Esophagus mucosa (tissue), 1 donor: ENCODE data around the gene MIS18BP1. TPM values are rescaled to one million over a fixed set of nuclear protein-coding genes. Genes with fewer than 3 reads are reported as not detected.
"Not testable (repeated sequence)": the region's sequence is repeated elsewhere in the genome, so short reads cannot be mapped to it uniquely, and the experiment has no call there.

ENCODE experiments used
- ATAC-seq: fragments of 200-7000 bp; cut with Tn5 transposase; one replicate; pipeline ENCODE4 v1.9.1; 2020
- total RNA-seq: library from RNA; stranded (reverse); gene quantifications from one replicate; pipeline ENCODE4 v1.2.4, GENCODE V29; 2023
- donor health status: DM: yes; HTN: yes; CAD: no.

The MIS18BP1 gene
- total RNA-seq: 18.6 TPM

- peak; percentile 94 for ATAC-seq
Measured at GRCh38 chr14:45253070-45253753, at the start of gene MIS18BP1. Gene MIS18BP1 (minus strand): TSS chr14:45253202. CDS start chr14:45247286, 5,916 bp downstream.

DNA sequence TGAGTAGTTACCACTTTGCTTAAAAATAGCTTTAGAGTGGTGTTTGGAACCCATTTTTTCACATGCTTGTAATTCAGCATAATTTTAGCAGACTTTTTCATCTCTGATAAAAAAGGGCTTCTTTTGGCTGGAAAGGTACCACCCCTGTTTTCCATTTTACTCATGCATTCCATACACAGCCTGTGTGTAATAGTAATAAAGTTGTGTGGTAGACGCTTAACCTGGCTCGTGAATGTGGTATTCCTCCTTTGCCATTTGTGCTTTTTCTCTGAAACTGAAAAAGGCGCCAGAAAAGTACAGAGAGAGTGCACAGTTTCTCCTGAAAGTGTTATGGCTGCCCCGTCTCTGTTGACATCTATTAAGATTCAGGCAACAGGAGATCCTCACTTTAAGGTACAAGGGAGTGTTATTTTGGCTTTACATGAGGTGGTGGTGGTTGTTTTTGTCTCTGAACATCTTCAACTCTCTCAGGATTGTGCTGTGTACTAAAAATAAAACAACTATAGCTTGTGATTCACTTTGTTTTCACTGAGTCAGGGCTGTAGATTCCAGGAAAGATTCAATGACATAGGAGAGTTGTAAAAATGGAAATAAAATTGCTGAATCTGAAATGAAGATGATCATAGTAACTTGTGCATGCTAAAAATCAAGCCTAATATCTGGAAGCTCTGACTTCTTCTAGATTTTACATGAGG is 45.6 kb upstream of the MIS18BP1 start:
- ATAC-seq: no peak

- ATAC-seq: not testable (repeated sequence)
Measured at GRCh38 chr14:45294796-45295195, 41.8 kb upstream of the MIS18BP1 start.

- ATAC-seq: no peak
Measured at GRCh38 chr14:45290547-45290946, 37.5 kb upstream of the MIS18BP1 start.

- no peak for ATAC-seq
Measured at GRCh38 chr14:45287610-45288009, 34.6 kb upstream of the MIS18BP1 start.

- no peak for ATAC-seq
Measured at GRCh38 chr14:45284802-45285201, 31.8 kb upstream of the MIS18BP1 start.

GRCh38 chr14:45281731-45282400 is 28.9 kb upstream of the MIS18BP1 start:
- not testable (repeated sequence) for ATAC-seq

DNA sequence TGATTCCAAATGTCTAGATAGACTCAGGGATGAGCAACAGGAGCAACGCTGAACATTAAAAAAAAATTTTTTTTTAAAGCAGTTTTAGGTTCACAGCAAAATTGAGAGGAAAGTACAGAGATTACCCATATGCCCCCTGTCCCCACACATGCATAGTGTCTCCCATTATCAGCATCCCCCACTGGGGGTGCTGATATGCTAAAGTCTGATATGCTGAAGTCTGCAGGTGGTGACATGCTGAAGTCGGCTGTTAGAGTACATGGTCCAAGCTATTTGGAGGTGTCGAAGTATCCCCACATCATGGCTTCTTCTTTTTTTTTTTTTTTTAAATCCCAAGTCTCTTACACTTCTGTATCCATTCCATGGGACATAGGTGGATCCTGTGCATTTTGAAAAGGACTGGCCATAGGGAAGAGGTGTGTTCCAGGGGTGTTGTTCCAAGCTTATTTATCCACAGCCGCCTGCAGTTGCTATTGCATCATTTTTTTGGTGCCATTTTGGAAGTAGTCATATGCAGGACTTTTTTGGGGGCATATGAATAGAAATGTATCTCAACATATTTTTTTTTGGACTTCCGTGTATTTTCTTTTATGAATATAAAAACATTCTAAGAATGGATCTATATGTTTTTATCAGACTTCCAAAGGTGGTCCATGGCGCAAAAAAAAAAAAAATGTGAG is 19.0 kb upstream of the MIS18BP1 start:
- ATAC-seq: no peak

GRCh38 chr14:45270031-45270430 is 17.0 kb upstream of the MIS18BP1 start:
- no peak for ATAC-seq

GRCh38 chr14:45267071-45267470 is 14.1 kb upstream of the MIS18BP1 start:
- ATAC-seq: no peak

DNA sequence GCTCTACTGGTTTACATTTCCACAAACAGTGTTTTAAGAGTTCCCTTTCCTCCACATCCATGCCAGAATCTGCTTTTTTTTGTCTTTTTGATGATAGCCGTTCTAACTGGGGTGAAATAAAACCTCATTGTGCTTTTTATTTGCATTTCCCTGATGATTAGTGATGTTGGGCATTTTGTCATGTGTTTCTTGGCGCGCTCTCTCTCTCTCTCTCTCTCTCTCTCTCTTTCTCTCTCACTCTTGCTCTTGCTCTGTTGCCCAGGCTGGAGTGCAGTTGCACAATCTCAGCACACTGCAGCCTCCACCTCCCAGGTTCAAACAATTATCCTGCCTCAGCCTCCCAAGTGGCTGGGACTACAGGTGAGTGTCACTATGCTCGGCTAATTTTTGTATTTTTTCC is 9.6 kb upstream of the MIS18BP1 start:
- no peak for ATAC-seq

GRCh38 chr14:45261209-45261608 is 8.2 kb upstream of the MIS18BP1 start:
- no peak for ATAC-seq

DNA sequence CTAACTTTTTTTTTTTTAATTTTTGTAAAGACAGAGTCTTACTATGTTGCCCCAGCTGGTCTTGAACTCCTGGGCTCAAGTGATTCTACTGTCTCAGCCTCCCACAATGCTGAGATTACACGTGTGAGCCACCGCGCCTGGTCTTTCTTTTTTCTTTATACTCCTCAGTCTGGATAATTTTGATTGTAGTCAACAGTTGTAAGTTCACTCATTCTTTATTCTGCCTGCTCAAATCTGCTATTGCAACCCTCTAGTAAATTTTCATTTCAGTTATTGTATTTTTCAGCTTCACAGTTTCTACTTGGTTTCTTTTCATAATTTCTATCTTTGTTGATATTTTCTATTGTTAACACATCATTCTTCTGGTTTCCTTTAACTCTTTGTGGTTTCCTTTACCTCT is 5.8 kb upstream of the MIS18BP1 start:
- ATAC-seq: no peak

DNA sequence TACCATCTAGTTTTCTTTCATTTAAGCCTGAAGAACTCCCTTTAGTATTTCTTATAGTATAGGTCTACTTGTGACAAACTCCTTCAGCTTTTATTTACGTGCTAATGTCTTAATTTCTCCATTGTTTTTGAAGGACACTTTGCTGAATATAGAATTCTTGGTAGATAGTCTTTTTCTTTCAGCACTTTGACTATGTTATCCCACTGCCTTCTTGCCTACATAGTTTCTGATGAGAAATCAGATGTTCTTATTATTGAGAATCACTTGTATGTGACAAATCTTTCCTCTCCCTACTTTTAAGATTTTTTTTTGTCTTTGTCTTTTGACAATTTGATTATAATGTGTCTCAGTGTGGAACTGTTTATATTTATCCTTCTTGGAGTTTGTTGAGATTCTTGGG is 5.1 kb upstream of the MIS18BP1 start:
- no peak for ATAC-seq

DNA sequence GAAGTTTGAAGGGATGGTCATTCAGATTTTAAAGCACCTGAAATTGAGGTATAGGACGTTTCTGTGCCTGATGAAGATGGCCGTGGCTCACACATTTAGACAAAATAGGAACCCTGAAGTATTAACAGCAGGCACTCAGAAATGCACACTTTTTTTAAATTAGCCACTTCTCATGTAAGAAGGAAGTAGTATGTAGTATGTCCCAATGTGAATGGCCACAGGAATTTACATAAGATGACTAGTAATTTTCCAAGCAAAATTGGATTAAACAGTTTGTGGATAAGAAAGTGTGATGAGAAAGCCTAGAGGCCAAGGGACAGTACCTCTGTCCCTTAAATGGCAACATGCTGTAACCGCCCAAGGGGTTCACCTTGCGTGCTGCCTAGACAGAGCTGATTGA is 1.8 kb upstream of the MIS18BP1 start:
- ATAC-seq: no peak

- peak; percentile 12 for ATAC-seq
Measured at GRCh38 chr14:45253754-45254310, 830 bp upstream of the MIS18BP1 start.

DNA sequence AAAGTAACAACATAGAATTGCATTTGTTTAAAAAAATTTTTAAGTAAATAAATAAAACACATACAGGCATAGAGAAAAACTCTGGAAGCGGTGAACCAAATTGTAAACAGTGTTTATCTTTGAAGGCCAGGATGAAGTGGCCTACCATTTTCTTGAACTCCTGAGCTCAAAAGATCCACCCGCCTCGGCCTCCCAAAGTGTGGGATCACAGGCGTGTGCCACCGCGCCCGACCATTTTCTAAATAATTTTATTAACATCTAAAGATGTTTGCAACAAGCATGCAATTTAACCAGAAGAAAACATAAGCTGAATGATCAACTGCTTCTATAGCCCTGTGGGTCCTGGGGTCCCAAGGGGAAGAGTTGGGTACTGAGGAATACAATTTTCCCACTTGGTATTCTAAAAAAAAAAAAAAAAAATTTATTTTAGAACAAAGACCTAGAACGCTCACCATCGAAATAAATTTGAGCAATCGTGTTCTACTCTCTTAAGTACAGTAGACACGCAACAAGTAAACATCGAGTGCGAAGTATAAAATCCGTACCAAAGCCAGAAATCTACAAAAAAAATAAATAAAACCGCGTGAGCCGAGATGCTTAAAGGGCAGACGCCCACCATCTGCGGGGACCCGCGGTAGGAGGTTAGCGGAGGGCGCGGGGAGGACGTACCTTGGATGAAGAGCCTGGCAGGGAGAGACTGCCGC is 484 bp downstream of the MIS18BP1 start:
- ATAC-seq: no peak

- ATAC-seq: peak; percentile 30
Measured at GRCh38 chr14:45251912-45252311, 1.1 kb downstream of the MIS18BP1 start.

GRCh38 chr14:45249856-45250575 is 3.0 kb downstream of the MIS18BP1 start:
- ATAC-seq: peak; percentile 29

GRCh38 chr14:45247427-45247826 is 5.6 kb downstream of the MIS18BP1 start:
- no peak for ATAC-seq

DNA sequence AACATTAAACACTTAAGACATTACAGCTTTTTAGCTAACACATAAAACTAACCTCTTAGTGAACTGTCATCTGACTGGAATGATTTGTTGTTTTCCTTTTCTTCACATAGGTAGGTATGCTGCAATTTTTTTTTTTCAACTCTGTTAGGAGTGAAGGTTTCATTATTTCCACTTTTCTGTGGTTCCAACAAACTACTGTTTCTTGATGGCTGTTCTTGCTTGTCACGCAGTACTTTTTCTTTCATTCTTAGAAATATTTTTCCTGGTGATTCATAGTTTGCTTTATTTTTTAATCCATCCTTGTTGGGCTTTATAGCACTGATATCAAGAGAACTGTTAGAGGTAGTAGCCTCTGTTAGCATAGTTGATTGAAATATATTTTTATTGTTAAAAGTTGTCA is 6.3 kb downstream of the MIS18BP1 start:
- ATAC-seq: no peak
